SK-N-SH (cell line): ENCODE measurements around the gene DCP1B.

Source experiments
- TF ChIP-seq, protein P1 (sequence below): fragments of 150-350 bp; IDR thresholded peaks from 2 replicates; pipeline ENCODE4 v1.6.1; 2017; ENCODE audit warnings: antibody characterized with exemption, low read length, low read depth, borderline replicate concordance
- TF ChIP-seq, protein P2 (sequence below): IDR thresholded peaks from 2 replicates; pipeline ENCODE4 v1.4.0; 2012; ENCODE audit warnings: low read depth, borderline replicate concordance

GRCh38 chr12:1922985-1923384, 81.3 kb downstream of the DCP1B start:
- TF ChIP-seq, protein P1, sequence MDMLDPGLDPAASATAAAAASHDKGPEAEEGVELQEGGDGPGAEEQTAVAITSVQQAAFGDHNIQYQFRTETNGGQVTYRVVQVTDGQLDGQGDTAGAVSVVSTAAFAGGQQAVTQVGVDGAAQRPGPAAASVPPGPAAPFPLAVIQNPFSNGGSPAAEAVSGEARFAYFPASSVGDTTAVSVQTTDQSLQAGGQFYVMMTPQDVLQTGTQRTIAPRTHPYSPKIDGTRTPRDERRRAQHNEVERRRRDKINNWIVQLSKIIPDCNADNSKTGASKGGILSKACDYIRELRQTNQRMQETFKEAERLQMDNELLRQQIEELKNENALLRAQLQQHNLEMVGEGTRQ = no peak
- TF ChIP-seq, protein P2, sequence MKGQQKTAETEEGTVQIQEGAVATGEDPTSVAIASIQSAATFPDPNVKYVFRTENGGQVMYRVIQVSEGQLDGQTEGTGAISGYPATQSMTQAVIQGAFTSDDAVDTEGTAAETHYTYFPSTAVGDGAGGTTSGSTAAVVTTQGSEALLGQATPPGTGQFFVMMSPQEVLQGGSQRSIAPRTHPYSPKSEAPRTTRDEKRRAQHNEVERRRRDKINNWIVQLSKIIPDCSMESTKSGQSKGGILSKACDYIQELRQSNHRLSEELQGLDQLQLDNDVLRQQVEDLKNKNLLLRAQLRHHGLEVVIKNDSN = no peak
